ENCODE measurements around the gene CDH4.

Gene CDH4

DNA sequence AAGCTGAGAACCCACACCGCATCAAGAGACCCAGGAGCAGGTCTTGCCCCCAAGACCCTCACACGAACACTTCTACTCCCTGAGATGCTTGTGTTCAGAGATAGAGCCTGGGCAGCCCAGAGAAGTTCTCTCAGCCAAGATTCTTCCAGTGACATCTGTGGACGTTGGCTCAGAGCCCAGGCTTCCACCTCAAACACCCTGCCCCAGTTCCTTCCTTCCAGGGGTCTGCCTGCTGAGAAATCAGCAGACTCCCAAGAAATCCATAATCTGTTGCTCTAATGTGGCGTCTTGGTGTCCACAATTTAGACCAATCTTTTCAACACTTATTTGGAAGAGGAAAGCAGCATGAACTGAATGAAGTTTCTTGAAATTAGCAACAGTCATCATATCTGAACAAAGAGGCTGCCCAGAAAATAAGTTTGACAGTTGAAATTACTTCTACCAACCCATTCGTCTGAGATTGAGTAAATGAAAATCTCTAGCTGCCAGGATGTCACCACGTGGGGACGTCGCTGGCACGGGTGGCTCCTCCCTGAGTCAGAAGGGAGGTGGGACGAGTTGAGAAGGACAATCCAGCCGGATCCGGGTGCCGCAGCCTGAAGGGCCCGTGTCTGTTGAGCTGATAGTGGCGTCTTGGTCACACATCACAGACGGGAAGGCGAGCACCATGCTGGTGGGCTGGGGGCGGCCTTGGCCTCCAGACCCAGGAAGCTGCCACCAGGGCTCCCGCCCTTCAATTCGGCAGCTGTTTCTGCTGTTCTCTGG, 412.7 kb downstream of the CDH4 start:
- no peak for DNase-seq

DNA sequence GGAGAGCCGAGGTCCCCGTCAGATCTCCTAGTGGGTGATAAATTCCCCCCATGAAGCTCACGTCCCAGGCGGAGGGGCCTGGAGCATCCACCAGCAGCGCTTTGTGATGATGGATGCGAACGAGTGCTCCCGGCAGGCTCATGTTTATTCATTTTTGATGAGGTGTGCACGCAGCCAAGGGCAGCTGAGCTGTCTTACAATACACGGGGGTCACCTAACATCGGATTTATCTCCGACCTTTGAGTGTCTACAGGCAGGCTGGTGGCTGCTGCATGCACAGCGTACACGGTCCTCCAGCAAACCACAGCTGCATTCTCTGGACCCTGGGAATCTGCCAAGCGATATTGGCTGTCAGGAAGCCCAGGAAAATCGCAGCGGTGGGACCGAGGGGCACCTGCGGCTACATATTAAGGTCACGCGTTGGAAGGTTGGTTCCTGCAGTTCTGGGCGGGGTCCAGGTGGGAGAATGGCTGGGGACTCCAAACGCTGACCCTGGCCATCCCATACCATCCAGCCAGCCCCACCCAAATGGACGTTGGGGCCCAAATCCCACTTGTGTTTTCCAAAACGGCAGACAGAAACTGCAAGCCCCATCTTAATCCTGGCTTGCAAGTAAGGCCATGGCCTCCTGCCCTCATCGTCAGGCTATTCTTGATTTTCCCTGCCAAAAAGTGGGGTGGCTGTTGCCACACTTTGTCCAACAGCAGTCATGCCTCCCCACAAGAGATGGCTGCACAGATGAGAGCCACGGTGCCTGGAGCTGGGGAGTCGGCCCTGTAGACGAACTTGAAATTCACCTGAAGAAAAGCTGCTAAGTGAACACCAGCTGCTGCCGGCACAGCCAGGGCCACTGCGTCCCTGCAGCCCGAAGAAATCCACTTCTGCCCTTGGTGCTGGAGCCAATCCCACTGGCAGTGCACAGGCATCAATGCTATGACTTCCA, 413.7 kb downstream of the CDH4 start:
- DNase-seq = no peak

DNA sequence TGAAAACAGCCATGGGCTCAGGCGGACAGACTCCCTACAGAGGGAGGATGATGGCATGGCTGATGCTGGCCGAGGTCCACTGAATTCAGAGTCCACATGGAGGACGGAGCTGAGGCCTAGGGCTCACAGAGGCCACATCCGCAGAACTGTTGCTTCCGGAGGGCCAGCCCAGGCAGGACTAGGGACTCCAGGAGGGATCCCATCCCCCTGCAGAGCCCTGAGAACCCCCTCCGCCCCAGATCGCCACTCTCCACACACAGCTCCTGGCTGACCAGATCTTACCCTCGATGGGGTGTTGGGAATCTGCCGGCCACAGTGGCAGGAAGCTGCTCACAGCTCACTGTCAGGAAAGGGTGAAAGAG, 414.4 kb downstream of the CDH4 start:
- DNase-seq = no peak

GRCh38 chr20:61667056-61667792, 415.2 kb downstream of the CDH4 start:
- DNase-seq = no peak

DNA sequence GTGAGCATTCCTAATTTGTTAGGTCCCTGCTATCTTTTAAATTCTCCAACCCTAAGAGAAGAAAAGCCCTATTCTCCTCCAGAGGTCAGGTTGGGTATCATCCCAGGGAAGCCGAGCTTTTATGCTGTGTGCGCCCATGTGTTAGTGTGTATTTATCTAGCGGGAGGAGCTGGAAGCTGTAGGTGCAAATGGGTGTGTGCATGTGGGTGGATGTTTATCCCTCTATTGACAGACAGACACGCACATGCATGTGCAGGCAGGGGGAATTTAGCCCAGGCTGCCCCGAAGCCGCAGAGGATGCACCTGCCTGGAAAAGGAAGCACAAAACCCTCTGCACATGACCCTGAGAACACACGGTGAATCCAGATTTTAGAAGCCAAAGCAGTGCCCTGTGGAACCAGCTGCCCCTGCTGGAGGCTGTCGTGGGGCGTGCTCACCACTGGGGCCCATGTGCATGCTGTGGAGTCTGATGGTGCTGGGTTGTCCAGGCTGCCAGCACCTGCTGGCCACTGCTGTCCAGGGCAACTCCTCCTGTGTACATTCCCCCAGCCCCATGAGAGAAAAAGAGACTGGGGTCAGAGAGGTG, 416.1 kb downstream of the CDH4 start:
- no peak for DNase-seq

DNA sequence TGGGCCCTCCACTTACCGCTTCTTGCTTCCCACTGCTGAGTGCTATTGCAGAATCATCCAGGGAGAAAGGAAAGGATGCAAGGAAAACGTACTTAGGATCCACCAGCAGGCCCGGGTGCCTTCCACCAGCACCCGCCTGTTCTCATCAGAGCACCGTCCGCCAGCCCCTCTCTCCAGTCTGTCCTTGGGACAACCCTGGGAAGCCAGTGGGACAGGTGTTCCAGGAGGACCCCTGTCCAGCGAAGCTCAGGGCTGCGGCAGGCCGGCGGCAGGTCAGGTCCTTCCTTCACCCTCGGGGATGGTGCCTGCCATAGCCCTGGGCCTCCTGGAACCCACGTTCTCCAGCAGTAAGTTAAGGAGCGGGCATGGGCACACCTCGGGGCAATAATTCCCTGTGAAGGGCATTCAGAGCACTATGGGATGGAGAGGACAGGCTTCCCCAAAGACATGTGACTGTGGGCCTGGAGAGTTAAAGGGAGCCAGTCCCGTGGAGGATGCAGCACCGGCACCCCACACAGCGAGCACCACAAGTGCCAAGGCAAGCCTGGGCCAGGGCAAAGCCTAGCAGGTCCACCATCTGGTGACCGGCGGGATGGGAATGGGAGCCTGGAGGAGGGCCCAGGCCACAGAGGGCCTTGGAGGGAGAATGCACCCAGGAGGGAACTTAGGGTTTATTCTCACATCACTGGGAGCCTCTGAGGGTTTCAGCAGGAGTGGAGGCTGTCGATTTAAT, 416.9 kb downstream of the CDH4 start:
- DNase-seq = no peak

DNA sequence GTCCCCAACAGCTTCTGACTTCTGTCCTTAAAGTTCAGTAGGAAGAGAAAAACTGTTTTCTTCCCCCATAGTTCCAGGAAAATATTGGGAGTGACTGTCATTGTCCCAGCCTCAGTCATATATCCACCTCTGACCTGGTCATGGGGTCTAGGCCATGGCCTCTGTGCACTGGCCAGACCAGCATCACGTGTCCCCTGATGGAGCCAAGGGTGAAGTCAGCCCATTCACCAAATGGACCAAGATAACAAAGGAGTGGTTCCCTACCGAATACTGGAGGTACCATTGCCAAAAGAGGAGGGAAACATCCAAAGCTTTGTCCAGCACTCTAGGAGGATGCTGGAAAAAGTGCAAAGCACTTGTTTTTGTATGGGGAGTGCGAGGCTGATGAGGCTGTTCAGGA, 418.2 kb downstream of the CDH4 start:
- no peak for DNase-seq

- DNase-seq = no peak
Observed at GRCh38 chr20:61671559-61671958, 419.5 kb downstream of the CDH4 start.

- no peak for DNase-seq
Observed at GRCh38 chr20:61673152-61673847, 421.2 kb downstream of the CDH4 start.

DNA sequence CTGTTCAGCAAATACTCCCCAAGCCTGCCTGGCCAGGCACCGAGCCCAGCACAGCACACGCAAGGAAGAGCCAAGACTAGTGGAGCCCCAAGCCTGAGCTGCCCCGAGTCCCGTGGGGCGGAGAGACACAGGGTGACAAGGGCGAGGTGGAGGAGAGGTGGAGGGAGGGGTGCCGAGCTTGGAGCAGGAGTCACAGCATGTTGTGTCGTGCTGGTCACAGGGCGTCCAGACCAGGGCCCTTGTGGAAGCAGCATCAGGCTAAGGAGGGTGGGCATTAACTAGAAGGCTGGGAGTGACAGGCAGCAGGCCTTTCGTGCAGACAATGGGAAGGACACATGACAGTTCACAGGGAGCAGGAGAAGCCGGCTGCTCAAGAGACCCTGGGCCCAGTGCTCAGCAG, 422.1 kb downstream of the CDH4 start:
- DNase-seq = no peak

GRCh38 chr20:61674688-61675087, 422.6 kb downstream of the CDH4 start:
- DNase-seq = no peak

GRCh38 chr20:61677928-61678327, 425.9 kb downstream of the CDH4 start:
- DNase-seq = no peak

- DNase-seq = no peak
Observed at GRCh38 chr20:61678437-61678836, 426.4 kb downstream of the CDH4 start.

GRCh38 chr20:61679473-61679872, 427.4 kb downstream of the CDH4 start:
- DNase-seq = no peak

DNA sequence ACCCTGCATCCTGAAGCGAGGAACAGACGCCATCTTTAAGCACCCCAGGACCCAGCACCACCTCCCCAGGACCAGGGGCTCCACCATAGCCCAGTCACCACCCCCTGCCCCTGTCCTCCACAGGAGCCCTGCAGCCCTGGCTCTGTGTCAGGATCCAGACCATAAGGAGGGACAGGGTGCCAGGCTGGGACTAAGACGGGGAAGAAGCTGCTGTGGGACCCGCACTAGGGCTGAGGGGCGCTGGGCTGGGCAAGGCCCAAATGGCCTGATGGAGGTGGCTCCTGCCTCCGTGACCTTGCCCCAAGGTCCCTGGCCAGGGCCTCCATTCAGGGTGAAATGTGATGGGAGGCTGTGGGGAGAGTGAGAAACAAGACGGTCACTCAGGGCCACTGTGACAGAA, 428.0 kb downstream of the CDH4 start:
- no peak for DNase-seq

DNA sequence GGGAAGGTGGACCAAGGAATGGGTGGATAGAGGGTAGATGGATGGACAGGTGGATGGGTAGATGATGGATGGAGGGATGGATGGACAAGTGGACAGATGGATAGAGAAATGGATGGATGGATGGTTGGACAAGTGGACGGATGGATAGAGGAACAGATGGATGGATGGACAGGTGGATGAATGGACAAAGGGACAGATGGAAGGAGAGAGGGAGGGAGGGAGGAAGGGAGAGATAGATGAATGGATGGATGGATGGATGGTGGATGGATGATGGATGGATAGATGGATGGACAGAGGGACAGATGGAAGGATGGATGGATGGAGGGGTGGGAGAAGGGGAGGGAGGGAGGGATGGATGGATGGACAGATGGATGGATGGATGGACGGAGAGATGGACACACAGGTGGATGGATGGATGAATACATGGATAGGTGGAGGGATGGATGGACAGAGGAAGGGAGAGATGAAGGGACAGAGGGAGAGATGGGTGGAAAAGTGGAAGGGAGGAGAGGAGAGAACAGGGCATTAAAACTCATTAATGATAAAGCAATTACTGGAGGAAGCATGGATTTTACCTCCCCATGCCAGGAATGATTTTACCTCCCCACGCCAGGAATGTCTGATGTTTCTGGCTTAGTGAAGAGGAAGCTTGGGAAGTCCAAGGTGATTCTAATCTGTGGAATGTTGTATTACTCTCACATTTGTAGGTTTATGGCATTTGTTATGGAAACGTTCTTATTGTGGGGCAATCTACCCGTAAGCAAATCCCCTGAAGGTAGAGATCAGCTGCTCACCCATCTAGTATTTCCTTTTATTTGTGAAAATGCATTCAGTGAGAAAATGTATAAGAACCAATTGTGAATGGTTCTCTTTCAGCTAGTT, 430.3 kb downstream of the CDH4 start:
- no peak for DNase-seq

GRCh38 chr20:61682996-61683681, 431.1 kb downstream of the CDH4 start:
- no peak for DNase-seq

- no peak for DNase-seq
Observed at GRCh38 chr20:61683721-61684120, 431.7 kb downstream of the CDH4 start.

DNA sequence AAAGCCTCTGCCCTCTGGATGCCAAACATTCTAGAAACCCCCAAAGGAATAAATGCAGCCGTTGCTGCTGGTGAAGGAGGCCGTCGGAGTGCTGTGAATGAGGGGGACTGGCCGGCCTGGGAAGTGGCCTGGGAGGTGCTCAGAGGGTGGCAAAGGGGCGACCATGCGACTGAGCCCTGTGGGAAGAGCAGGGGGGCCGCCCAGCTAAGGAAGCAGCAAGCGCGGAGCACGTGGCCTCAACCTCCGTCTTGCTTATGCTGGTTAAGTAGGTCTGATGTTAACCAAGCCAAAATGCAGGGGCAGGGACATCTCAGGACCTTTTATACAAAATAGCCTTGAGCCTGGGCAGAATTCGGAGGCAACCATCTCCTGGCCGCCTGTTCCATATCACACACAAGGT, 432.1 kb downstream of the CDH4 start:
- no peak for DNase-seq

Measured in CD4-positive, alpha-beta T cell treated with Interleukin-21 for 1 hour (primary cell).